DND-41 (cell line): ENCODE results near the gene ZC3H10.

Experiments used
- CTCF ChIP-seq: IDR thresholded peaks from 2 replicates; pipeline ENCODE4 v1.5.1; 2012; ENCODE audit warnings: borderline replicate concordance, low read length, moderate library complexity, mild to moderate bottlenecking; ENCODE audit not compliant: poor library complexity, severe bottlenecking; ENCODE audit errors: extremely low read depth
- EZH2 ChIP-seq: IDR thresholded peaks from 3 replicates; pipeline ENCODE4 v1.6.1; 2012; ENCODE audit warnings: borderline replicate concordance, low read depth, mild to moderate bottlenecking, moderate library complexity, low read length, inconsistent platforms; ENCODE audit not compliant: severe bottlenecking

DNA sequence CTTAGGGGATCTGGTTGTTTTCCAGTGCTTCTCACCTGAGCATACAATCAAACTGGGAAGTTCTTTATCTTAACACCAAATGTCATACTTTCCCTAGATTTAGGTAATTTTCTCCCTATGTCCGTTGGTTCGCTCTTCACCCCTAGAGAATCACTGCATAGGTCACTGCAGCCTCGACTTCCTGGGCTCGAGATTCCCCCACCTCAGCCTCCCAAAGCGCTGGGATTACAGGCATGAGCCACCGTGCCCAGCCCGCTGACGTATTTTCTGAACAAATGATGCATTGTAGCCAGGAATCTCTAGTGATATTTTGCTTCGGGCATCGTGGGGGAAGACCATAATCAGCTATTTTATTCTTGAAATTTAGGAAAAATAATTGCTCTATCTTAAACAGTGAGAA lies 2.7 kb upstream of the ZC3H10 start:
- TF ChIP-seq CTCF (no peak), EZH2 (no peak)
